ENCODE data around the gene HTR7.

Gene HTR7

GRCh38 chr10:90888387-90888786 is 30.5 kb upstream of the HTR7 start:
- Histone ChIP-seq H3F3A (ENCODE audit: insufficient read depth, low read length) (no peaks in the 10 kb centered on the region), H3K79me2 (ENCODE audit: insufficient read depth, low read length) (no peaks in the 10 kb centered on the region), H3K27me3 (ENCODE audit: insufficient read depth, low read length) (no peaks in the 10 kb centered on the region), H3K9me2 (ENCODE audit: low read depth, low read length) (no peaks in the 10 kb centered on the region), H2AFZ (ENCODE audit: low read length) (no peak overlapping the region), H3K9me3 (ENCODE audit: low read length) (no peaks in the 10 kb centered on the region), H3K9ac (ENCODE audit: low read length) (no peak overlapping the region), H3K4me1 (ENCODE audit: insufficient read depth, low read length, severe bottlenecking) (no peaks in the 10 kb centered on the region), H3K27ac (ENCODE audit: low read depth, low read length, poor library complexity, severe bottlenecking) (no peak overlapping the region), H4K20me1 (ENCODE audit: insufficient read depth, low read length) (no peaks in the 10 kb centered on the region), H3K4me2 (ENCODE audit: low read length) (no peak overlapping the region), H3K4me3 (ENCODE audit: low read depth, low read length, poor library complexity, severe bottlenecking) (no peak overlapping the region), H3K36me3 (ENCODE audit: insufficient read depth, low read length) (peaks cover 40% of the 10 kb centered on the region)
- TF ChIP-seq CTCF (IDR thresholded peaks at IDR 0.05; ENCODE audit: low read length) (no peak), EZH2 (IDR thresholded peaks at IDR 0.05; ENCODE audit: borderline replicate concordance, low read length) (no peak)

GRCh38 chr10:90887555-90887954 is 29.7 kb upstream of the HTR7 start:
- no peak overlapping the region for H2AFZ ChIP-seq (ENCODE audit: low read length)
- TF ChIP-seq EZH2 (IDR thresholded peaks at IDR 0.05; ENCODE audit: borderline replicate concordance, low read length) (no peak), CTCF (IDR thresholded peaks at IDR 0.05; ENCODE audit: low read length) (no peak)
- no peaks in the 10 kb centered on the region for H3K9me3 ChIP-seq (ENCODE audit: low read length)
- H3K27ac ChIP-seq (ENCODE audit: low read depth, low read length, poor library complexity, severe bottlenecking): no peak overlapping the region
- H3K9ac ChIP-seq (ENCODE audit: low read length): no peak overlapping the region
- peaks cover 39% of the 10 kb centered on the region for H3K36me3 ChIP-seq (ENCODE audit: insufficient read depth, low read length)
- H3K27me3 ChIP-seq (ENCODE audit: insufficient read depth, low read length): no peaks in the 10 kb centered on the region
- H3K4me3 ChIP-seq (ENCODE audit: low read depth, low read length, poor library complexity, severe bottlenecking): no peak overlapping the region
- H3K4me1 ChIP-seq (ENCODE audit: insufficient read depth, low read length, severe bottlenecking): no peaks in the 10 kb centered on the region
- H3K9me2 ChIP-seq (ENCODE audit: low read depth, low read length): no peaks in the 10 kb centered on the region
- H3K4me2 ChIP-seq (ENCODE audit: low read length): no peak overlapping the region
- H4K20me1 ChIP-seq (ENCODE audit: insufficient read depth, low read length): no peaks in the 10 kb centered on the region
- no peaks in the 10 kb centered on the region for H3F3A ChIP-seq (ENCODE audit: insufficient read depth, low read length)
- H3K79me2 ChIP-seq (ENCODE audit: insufficient read depth, low read length): no peaks in the 10 kb centered on the region

- H3K9me3 ChIP-seq (ENCODE audit: low read length): no peaks in the 10 kb centered on the region
- no peak overlapping the region for H3K4me2 ChIP-seq (ENCODE audit: low read length)
- no peak overlapping the region for H3K4me3 ChIP-seq (ENCODE audit: low read depth, low read length, poor library complexity, severe bottlenecking)
- H3K4me1 ChIP-seq (ENCODE audit: insufficient read depth, low read length, severe bottlenecking): no peaks in the 10 kb centered on the region
- TF ChIP-seq CTCF (IDR thresholded peaks at IDR 0.05; ENCODE audit: low read length): no peak
- no peak for TF ChIP-seq EZH2 (IDR thresholded peaks at IDR 0.05; ENCODE audit: borderline replicate concordance, low read length)
- no peak overlapping the region for H3K9ac ChIP-seq (ENCODE audit: low read length)
- H3F3A ChIP-seq (ENCODE audit: insufficient read depth, low read length): no peaks in the 10 kb centered on the region
- no peaks in the 10 kb centered on the region for H3K27me3 ChIP-seq (ENCODE audit: insufficient read depth, low read length)
- H3K9me2 ChIP-seq (ENCODE audit: low read depth, low read length): no peaks in the 10 kb centered on the region
- no peaks in the 10 kb centered on the region for H3K79me2 ChIP-seq (ENCODE audit: insufficient read depth, low read length)
- no peaks in the 10 kb centered on the region for H4K20me1 ChIP-seq (ENCODE audit: insufficient read depth, low read length)
- H2AFZ ChIP-seq (ENCODE audit: low read length): no peak overlapping the region
- H3K36me3 ChIP-seq (ENCODE audit: insufficient read depth, low read length): peaks cover 34% of the 10 kb centered on the region
- no peak overlapping the region for H3K27ac ChIP-seq (ENCODE audit: low read depth, low read length, poor library complexity, severe bottlenecking)
Measured at GRCh38 chr10:90885176-90885575, 27.3 kb upstream of the HTR7 start.

Measured in OCI-LY1 (cell line).